HG03095 (cell line): ENCODE data around the gene TSPEAR.
"Not testable (repeated sequence)": the region's sequence is repeated elsewhere in the genome, so short reads cannot be mapped to it uniquely, and the experiment has no call there.

ENCODE experiments used
- ATAC-seq: cut with Tn5 transposase; IDR thresholded peaks from one replicate; pipeline ENCODE4 v1.9.1; 2021; ENCODE audit warnings: moderate library complexity; ENCODE audit not compliant: unreplicated experiment

The TSPEAR gene

GRCh38 chr21:44555200-44555875 is 156.0 kb downstream of the TSPEAR start:
- ATAC-seq: no peak

GRCh38 chr21:44552681-44553080 is 158.7 kb downstream of the TSPEAR start:
- no peak for ATAC-seq

- ATAC-seq: no peak
These were observed 159.2 kb downstream of the TSPEAR start for GRCh38 chr21:44552136-44552535.

- no peak for ATAC-seq
These were observed 159.9 kb downstream of the TSPEAR start, which contains the start of gene KRTAP10-2 for GRCh38 chr21:44551340-44551961. Gene KRTAP10-2 (minus strand): TSS chr21:44551505. CDS start chr21:44551458, 47 bp downstream.

- ATAC-seq: no peak
These were observed 160.6 kb downstream of the TSPEAR start for GRCh38 chr21:44550807-44551206.

GRCh38 chr21:44550285-44550684 is 161.1 kb downstream of the TSPEAR start:
- ATAC-seq: not testable (repeated sequence)

- no peak for ATAC-seq
These were observed 161.7 kb downstream of the TSPEAR start for GRCh38 chr21:44549525-44550211.

- no peak for ATAC-seq
These were observed 162.4 kb downstream of the TSPEAR start for GRCh38 chr21:44548922-44549321.

GRCh38 chr21:44548381-44548780 is 163.0 kb downstream of the TSPEAR start:
- ATAC-seq: no peak

- ATAC-seq: no peak
These were observed 163.6 kb downstream of the TSPEAR start for GRCh38 chr21:44547656-44548331.

GRCh38 chr21:44544566-44544965 is 166.8 kb downstream of the TSPEAR start:
- ATAC-seq: no peak

- ATAC-seq: no peak
These were observed 168.7 kb downstream of the TSPEAR start for GRCh38 chr21:44542716-44543115.

GRCh38 chr21:44540741-44541288 is 170.6 kb downstream of the TSPEAR start:
- ATAC-seq: no peak

- ATAC-seq: no peak
These were observed 171.2 kb downstream of the TSPEAR start, which contains the start of gene KRTAP10-1 for GRCh38 chr21:44539991-44540666. Gene KRTAP10-1 (minus strand): TSS chr21:44540195. CDS start chr21:44540150, 45 bp downstream.

- no peak for ATAC-seq
These were observed 172.3 kb downstream of the TSPEAR start for GRCh38 chr21:44539046-44539445.

GRCh38 chr21:44537930-44538911 is 173.2 kb downstream of the TSPEAR start:
- ATAC-seq: no peak

- ATAC-seq: no peak
These were observed 175.4 kb downstream of the TSPEAR start for GRCh38 chr21:44535963-44536362.

- ATAC-seq: no peak
These were observed 176.7 kb downstream of the TSPEAR start for GRCh38 chr21:44534688-44535087.

- no peak for ATAC-seq
These were observed 177.3 kb downstream of the TSPEAR start for GRCh38 chr21:44533891-44534627.
